Stimulated activated CD8-positive, alpha-beta memory T cell treated with anti-CD3 and anti-CD28 coated beads, Interleukin-7, amount 100 ng/mL, for 48 hours (primary cell): Measurements from ENCODE around the gene TRAF7.
A peak's percentile ranks its signal among the peaks of the same experiment; 100 is the strongest.

Experiments used
- DNase-seq, 2 donors: peaks; one replicate each; pipeline ENCODE4 v3.0.0-alpha.2; 2020; ENCODE audit warnings: low read depth in 1 of 2; ENCODE audit errors: extremely low read depth in 1 of 2

Gene TRAF7

DNA sequence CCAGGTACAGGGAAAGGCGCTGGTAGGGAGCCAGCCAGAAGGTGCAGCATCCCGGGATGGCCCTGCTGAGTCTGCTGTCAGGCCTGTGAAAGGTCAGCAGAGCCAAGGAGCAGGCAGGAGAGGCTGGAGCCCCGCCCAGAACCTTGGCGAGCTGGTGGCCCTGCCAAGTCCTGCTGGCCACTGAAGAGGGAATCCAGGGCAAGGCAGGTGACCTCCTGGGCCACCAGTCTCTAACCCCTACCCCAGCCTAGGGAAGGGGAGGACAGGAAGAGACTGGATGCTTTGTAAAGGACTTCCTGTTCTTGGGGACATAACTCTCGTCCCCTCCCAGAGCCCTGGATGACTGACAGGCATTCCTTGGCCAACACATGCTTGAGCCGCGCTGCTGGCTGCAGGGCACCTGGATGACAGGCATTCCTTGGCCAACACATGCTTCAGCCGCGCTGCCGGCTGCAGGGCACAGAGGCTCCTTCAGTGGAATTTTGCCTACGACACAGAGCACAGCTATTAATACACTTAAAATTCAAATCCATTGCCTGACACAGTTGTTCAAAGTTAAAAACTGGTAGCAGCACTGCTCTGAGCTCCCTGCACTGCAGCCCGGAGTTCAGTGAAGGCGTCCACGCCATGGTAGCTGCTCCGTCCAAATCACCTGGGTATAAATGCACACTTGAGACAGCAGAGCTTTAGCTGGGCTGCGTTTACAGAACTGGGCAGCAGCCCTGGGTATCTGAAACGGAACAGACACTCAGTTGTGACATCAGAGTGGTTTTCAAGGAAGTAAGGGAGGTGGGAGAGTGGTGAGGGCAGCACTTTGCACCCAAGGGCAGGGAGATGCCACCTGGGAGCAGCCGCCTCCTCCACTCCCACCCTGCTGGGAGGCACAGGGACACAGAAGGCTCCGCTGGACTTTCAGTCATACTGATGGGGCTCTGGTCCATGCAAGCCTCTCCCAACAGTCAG is 57.1 kb downstream of the TRAF7 start:
- no peak for DNase-seq

DNA sequence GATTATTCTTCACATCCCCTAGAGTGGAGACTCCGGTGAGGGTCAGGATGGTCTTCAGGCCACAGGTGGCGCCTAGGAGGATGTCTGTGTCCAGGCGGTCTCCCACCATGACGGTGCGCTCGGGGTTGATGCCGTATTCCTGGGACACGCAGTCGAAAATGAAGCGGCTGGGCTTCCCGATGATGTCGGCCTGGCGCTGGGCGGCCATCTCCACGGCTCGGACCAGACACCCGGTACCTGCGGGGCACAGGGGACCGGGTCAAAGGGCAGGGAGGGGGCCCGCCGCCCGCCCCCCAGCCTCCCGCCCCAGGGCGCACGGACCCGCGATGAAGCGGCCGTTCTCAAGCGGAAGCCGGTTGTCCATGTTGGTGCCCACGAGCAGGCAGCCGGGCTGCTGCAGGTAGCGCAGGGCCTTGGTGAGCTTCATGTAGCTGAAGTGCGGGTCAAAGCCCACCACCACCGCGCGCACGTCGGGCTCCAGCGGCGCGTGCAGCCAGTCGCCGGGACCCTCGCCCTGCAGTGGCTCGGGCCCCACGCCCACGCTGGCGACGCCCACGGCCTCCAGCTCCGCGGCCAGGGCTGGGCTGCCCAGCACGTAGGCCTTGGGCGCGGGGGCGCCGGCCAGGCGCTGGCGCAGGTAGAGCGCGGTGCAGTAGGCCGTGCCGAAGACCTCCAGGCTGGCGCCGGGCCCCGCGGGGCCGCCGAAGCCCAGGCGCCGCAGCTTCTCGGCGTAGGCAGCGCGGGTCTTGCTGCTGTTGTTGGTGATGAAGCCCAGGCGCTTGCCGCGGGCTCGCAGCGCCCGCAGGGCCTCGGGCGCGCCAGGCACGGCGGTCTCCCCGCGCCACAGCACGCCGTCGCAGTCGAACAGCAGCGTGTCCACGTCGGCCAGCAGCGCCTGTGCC is 58.5 kb downstream of the TRAF7 start:
- DNase-seq = no peak

DNA sequence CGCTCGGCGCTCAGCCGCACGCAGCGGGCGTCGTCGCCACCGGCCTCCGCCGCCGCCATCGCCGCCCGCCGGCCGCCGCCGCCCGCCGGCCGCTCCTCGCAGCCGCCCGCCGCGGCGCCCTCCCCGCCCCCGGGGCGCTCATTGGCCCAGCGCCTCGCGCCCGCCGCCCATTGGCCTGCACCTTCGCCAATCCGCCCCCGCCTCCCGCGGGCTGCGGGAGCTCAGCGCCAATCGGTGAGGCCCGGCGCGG is 59.1 kb downstream of the TRAF7 start, which contains the start of gene PGP:
Gene PGP (minus strand): TSS at position 122 of the 250 bp plus-strand sequence. CDS start 63 bp downstream, at position 59.
- no peak for DNase-seq

DNA sequence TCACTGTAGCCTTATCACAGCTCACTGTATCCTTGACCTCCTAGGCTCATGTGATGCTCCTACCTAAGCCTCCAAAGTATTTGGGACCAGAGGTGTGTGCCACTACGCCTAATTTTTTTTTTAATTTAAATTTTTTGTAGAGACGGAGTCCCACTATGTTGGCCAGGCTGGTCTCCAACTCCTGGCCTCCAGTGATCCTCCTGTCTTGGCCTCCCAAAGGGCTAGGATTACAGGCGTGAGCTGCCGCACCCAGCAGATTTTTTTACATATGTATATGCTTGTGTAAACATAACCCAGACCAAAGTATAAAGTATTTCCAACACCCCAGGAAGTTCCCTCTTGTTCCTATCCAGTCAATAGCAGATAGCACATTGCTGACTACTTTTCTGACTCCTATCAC is 60.7 kb downstream of the TRAF7 start:
- no peak for DNase-seq

DNA sequence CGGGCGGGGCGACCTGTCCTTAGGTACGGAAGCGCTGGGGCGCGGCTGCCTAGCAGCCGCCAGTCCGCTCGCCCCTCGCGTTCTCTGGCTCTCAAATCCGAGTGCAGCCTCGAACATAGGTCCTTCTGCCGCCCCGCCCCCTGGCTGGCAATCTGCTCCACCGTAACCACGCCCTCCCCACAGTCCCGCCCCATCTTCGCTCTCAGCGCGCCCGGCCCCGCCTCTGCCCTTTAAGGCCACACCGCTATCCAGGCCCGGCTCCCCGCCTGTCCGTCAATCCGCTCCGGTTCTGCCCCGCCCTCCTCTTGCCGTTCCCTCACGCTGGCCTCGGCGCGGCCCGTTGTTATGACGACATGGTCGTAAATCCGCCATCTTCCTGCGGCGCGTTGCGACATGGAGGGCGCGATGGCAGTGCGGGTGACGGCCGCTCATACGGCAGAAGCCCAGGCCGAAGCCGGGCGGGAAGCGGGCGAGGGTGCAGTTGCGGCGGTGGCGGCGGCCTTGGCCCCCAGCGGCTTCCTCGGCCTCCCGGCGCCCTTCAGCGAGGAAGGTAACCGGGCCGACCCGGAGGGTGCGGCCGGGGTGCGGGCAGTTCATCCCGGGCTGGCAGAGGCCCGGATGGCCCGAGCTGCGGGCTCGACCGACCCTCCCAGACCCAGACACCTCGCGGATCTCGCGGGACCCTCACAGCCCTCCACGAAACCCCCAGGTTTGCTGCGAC is 67.8 kb downstream of the TRAF7 start, which contains the start of gene E4F1:
Gene E4F1 (plus strand): TSS at position 371 of the 721 bp plus-strand sequence. CDS start 23 bp downstream, at position 394.
- DNase-seq = peak; percentile 99 to 100

DNA sequence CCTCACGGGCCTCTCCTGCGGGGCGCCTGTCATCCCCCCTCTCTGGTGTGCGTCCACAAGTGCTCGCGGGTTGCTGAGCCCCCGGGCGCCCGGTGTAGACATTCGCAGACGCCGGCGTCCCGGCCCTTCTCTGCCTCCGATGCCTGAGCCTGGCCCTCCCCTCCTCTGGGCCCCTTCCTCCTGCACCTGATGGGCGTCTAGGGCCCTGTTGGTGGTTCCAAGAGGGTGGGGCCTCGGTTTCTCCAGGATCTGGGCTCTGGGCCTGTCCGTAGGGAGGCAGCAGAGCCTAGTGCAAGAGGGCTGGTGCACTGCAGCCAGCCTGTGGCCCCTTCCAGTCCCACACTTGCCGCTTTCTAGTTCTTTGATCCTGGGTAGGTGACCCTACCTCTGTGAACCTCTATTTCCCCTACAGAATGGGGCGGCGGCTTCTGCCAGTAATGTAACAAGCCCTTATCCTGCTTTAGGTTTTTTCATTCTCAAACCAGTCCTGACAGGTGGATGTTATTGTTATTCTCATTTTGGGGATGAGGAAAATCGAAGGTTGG is 68.4 kb downstream of the TRAF7 start:
- DNase-seq = no peak

DNA sequence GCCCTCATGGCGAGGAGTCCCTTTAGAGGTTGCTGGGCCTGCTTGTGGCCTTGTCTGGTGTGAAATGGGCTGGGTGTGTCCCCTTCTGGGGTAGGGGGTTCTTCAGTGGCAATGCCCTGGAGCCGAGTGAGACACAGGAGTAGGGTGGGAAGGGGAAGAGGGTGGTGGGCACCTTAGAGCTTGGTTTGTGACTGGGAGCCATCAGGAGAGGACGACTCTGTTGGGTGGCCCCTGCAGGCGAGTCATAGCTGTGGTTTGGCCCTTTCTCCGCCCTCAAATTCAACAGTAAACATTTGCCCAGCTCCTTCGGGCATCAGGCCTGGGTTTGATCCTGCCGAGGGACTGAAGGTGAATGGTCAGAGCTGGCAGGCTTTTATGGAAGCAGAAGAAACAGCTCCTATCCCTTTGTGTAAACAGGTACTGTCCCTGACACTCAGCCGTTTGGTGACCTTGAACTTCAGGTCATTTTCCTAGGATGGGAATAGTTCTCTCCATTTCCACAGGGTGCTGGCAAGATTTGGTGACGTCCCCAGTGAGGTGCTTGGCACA is 70.7 kb downstream of the TRAF7 start:
- no peak for DNase-seq

DNA sequence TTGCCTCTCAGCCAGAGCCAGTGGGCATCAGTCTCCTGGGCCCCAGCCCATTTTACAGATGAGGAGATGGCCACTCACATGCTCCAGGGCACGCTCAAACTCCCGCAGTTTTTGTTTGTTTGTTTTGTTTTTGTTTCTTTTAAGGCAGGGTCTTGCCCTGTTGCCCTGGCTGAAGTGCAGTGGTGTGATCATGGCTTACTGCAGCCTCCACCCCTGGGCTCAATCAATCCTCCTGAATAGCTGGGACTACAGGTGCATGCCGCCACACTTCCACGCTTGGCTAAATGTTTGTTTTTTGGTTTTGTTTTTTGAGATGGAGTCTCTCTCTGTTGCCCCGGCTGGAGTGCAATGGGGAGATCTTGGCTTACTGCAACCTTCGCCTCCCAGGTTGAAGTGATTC is 71.3 kb downstream of the TRAF7 start:
- no peak for DNase-seq
